Measurements from ENCODE around the gene MPPED2. TPM values are rescaled to one million over a fixed set of nuclear protein-coding genes. Genes with fewer than 3 reads are reported as not detected.

Gene MPPED2
- total RNA-seq, 1 experiment from 2014 or later: not detected

- Mint-ChIP-seq H3K36me3 (ENCODE audit: insufficient read depth, unreplicated experiment) (no peaks in the 10 kb centered on the region), H3K4me3 (ENCODE audit: unreplicated experiment) (no peak overlapping the region), H3K9me3 (ENCODE audit: unreplicated experiment) (no peaks in the 10 kb centered on the region), H3K27ac (ENCODE audit: low read depth, unreplicated experiment) (no peak overlapping the region), H3K4me1 (ENCODE audit: insufficient read depth, unreplicated experiment) (no peaks in the 10 kb centered on the region), H3K27me3 (ENCODE audit: insufficient read depth, unreplicated experiment) (peaks cover 84% of the 10 kb centered on the region)
- TF ChIP-seq CTCF (IDR thresholded peaks at IDR 0.05; ENCODE audit: unreplicated experiment): no peak
- CTCF ChIA-PET: no interaction called here
- POLR2A ChIA-PET: no interaction called here
- no peak for DNase-seq (ENCODE audit: unreplicated experiment)
- intact Hi-C loops (cut with micrococcal nuclease): no loop called here
- BruUV-seq (replicated peaks): no TSS peak
Measured at GRCh38 chr11:30587269-30587812, 1.2 kb upstream of the MPPED2 start.

- Mint-ChIP-seq H3K27ac (ENCODE audit: low read depth, unreplicated experiment) (no peak overlapping the region), H3K36me3 (ENCODE audit: insufficient read depth, unreplicated experiment) (no peaks in the 10 kb centered on the region), H3K27me3 (ENCODE audit: insufficient read depth, unreplicated experiment) (peaks cover 83% of the 10 kb centered on the region), H3K4me1 (ENCODE audit: insufficient read depth, unreplicated experiment) (no peaks in the 10 kb centered on the region), H3K4me3 (ENCODE audit: unreplicated experiment) (no peak overlapping the region), H3K9me3 (ENCODE audit: unreplicated experiment) (no peaks in the 10 kb centered on the region)
- BruUV-seq (replicated peaks): no TSS peak
- CTCF ChIA-PET: no interaction called here
- no peak for TF ChIP-seq CTCF (IDR thresholded peaks at IDR 0.05; ENCODE audit: unreplicated experiment)
- no peak for DNase-seq (ENCODE audit: unreplicated experiment)
- POLR2A ChIA-PET: no interaction called here
- intact Hi-C loops (cut with micrococcal nuclease): no loop called here
Measured at GRCh38 chr11:30585892-30586250, 282 bp downstream of the MPPED2 start.

DNA sequence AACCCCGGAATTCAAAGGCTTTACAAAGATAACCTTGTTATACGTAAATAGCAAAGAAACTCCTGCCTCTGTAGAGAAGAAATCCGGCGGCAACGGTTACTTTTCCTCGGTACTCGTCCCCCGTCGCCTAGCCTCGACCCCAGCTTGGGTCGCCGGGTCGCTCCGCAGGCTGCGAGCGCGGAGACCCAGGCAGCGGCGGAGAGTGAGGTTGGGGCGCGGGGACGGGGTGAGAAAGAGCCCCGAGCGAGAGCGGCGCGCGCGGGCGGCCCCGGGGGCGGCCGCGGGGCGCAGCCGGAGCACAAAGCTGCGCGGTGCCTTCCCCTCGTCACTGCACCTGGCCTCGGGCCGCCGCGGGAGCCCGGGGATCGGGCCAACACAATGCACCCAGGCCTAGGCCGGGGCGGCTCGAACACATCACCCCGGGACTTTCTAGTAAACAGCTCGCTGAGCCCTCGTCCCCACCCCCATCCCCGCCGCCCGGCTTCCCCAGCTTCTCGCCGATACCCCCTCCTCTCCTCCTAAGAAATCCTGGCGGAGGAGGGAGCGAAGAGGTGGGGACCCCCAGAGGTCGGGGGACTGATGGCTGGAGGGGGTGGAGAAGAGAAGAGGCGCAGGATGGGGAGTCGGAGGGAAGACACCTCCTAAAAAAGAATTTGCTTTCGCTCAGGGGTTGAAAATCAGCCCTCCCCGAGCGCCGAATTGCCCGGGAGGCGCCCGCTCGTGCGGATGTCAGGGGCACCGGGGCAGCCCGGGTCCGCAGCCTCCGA is 845 bp downstream of the MPPED2 start:
- Mint-ChIP-seq H3K27ac (ENCODE audit: low read depth, unreplicated experiment) (no peak overlapping the region), H3K4me3 (ENCODE audit: unreplicated experiment) (no peak overlapping the region), H3K27me3 (ENCODE audit: insufficient read depth, unreplicated experiment) (peaks cover 85% of the 10 kb centered on the region), H3K36me3 (ENCODE audit: insufficient read depth, unreplicated experiment) (no peaks in the 10 kb centered on the region), H3K9me3 (ENCODE audit: unreplicated experiment) (no peaks in the 10 kb centered on the region), H3K4me1 (ENCODE audit: insufficient read depth, unreplicated experiment) (no peaks in the 10 kb centered on the region)
- ChIA-PET CTCF (no interaction called here), POLR2A (no interaction called here)
- no peak for DNase-seq (ENCODE audit: unreplicated experiment)
- intact Hi-C loops (cut with micrococcal nuclease): no loop called here
- TF ChIP-seq CTCF (IDR thresholded peaks at IDR 0.05; ENCODE audit: unreplicated experiment): no peak
- no TSS peak for BruUV-seq (replicated peaks)

DNA sequence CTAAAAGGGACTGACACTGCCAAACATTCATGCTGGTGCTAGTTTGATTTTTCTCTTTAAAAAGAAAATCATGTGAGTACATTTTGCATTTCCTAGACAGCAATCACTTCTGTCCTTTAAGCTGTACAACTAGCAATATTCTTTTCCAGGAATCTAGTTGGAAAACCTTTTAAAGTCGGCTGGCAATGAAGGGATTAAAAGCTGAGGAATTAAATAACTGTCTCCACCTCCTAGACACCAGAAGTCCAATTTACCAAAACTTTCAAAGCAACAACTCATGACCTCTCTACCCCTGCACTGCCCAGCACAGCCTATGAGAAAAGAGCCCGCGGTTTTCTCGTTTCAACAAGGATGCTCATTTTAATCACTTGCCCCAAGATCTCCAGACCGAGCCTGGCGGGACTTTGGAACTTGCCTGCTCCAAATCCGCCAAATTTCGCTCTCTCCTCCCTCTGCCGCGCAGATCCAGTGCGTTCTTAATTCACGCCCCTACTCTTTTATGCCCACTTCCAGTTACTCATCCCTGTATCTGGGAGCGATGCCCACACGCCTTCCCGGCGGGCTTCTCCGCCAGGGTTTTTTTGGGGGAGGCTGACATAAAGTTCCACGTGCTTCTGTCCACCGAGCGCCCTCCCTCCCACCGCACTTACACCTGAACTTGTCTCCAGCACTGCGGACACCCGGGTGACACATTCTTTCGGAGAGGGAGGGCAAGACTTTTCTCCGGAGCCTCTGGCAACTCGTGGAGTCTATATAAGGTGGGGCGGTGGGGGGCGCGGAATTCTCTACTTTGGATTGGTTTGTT is 2.5 kb downstream of the MPPED2 start:
- Mint-ChIP-seq H3K4me3 (ENCODE audit: unreplicated experiment) (no peak overlapping the region), H3K27ac (ENCODE audit: low read depth, unreplicated experiment) (no peak overlapping the region), H3K4me1 (ENCODE audit: insufficient read depth, unreplicated experiment) (no peaks in the 10 kb centered on the region), H3K36me3 (ENCODE audit: insufficient read depth, unreplicated experiment) (no peaks in the 10 kb centered on the region), H3K9me3 (ENCODE audit: unreplicated experiment) (no peaks in the 10 kb centered on the region), H3K27me3 (ENCODE audit: insufficient read depth, unreplicated experiment) (peaks cover 87% of the 10 kb centered on the region)
- ChIA-PET CTCF (no interaction called here), POLR2A (no interaction called here)
- no peak for TF ChIP-seq CTCF (IDR thresholded peaks at IDR 0.05; ENCODE audit: unreplicated experiment)
- intact Hi-C loops (cut with micrococcal nuclease): no loop called here
- no peak for DNase-seq (ENCODE audit: unreplicated experiment)
- no TSS peak for BruUV-seq (replicated peaks)
